GM21825 (cell line): Measurements from ENCODE around the gene FSD2.
"Not testable (repeated sequence)": the region's sequence is repeated elsewhere in the genome, so short reads cannot be mapped to it uniquely, and the experiment has no call there.

Experiments
- ATAC-seq: cut with Tn5 transposase; IDR thresholded peaks from one replicate; pipeline ENCODE4 v1.9.1; 2021; ENCODE audit warnings: mild to moderate bottlenecking, moderate library complexity; ENCODE audit not compliant: unreplicated experiment

The FSD2 gene

GRCh38 chr15:82798531-82799166 is 7.2 kb downstream of the FSD2 start:
- no peak for ATAC-seq

- no peak for ATAC-seq
Measured at GRCh38 chr15:82798104-82798503, 7.8 kb downstream of the FSD2 start.

- no peak for ATAC-seq
Measured at GRCh38 chr15:82793737-82794136, 12.1 kb downstream of the FSD2 start.

- no peak for ATAC-seq
Measured at GRCh38 chr15:82792068-82792467, 13.8 kb downstream of the FSD2 start.

GRCh38 chr15:82790321-82790720 is 15.5 kb downstream of the FSD2 start:
- no peak for ATAC-seq

GRCh38 chr15:82789491-82789890 is 16.4 kb downstream of the FSD2 start:
- ATAC-seq, result no peak

GRCh38 chr15:82788496-82788895 is 17.4 kb downstream of the FSD2 start:
- no peak for ATAC-seq

- ATAC-seq, result no peak
Measured at GRCh38 chr15:82781349-82781748, 24.5 kb downstream of the FSD2 start.

- no peak for ATAC-seq
Measured at GRCh38 chr15:82778755-82779154, 27.1 kb downstream of the FSD2 start.

GRCh38 chr15:82774496-82774895 is 31.4 kb downstream of the FSD2 start:
- ATAC-seq, result no peak

- ATAC-seq, result no peak
Measured at GRCh38 chr15:82771789-82772607, 33.9 kb downstream of the FSD2 start.

GRCh38 chr15:82768414-82769054 is 37.3 kb downstream of the FSD2 start:
- ATAC-seq, result no peak

- no peak for ATAC-seq
Measured at GRCh38 chr15:82767163-82767829, 38.6 kb downstream of the FSD2 start.

GRCh38 chr15:82766201-82766600 is 39.7 kb downstream of the FSD2 start:
- ATAC-seq, result not testable (repeated sequence)

GRCh38 chr15:82764740-82765139 is 41.1 kb downstream of the FSD2 start:
- ATAC-seq, result no peak

- ATAC-seq, result no peak
Measured at GRCh38 chr15:82764117-82764490, 41.8 kb downstream of the FSD2 start.

GRCh38 chr15:82763361-82764116 is 42.3 kb downstream of the FSD2 start:
- no peak for ATAC-seq

GRCh38 chr15:82751308-82751707 is 54.6 kb downstream of the FSD2 start:
- ATAC-seq, result no peak

GRCh38 chr15:82750831-82751180 is 55.1 kb downstream of the FSD2 start:
- peak; percentile 33 for ATAC-seq

GRCh38 chr15:82749951-82750830 is 55.7 kb downstream of the FSD2 start:
- peak; percentile 86 for ATAC-seq
